Esophagus squamous epithelium (tissue), 5 donors: ENCODE data around the gene SMS. TPM values are rescaled to one million over a fixed set of nuclear protein-coding genes. Genes with fewer than 3 reads are reported as not detected.

Experiments used
- DNase-seq: peaks from one replicate; lab custom pipeline; 2025; lab: John Stamatoyannopoulos, UW
- H3K27ac ChIP-seq, 4 donors: fragments of 200-600 bp; sonication (generic); one replicate each; pipeline ENCODE4 v1.5.1; 2016 to 2019; ENCODE audit warnings: mild to moderate bottlenecking in 1 of 4
- H3K27me3 ChIP-seq, 4 donors: fragments of 200-600 bp; sonication (generic); 1 replicate in 3 of 4; 2 replicates in 1 of 4; pipeline versions ENCODE4 v1.5.1 to v1.6.0; 2017 to 2021; ENCODE audit warnings: antibody characterized with exemption in 1 of 4
- H3K36me3 ChIP-seq, 3 donors: fragments of 200-600 bp; sonication (generic); one replicate each; pipeline ENCODE4 v1.5.1; 2016 to 2019
- H3K4me1 ChIP-seq, 3 donors: fragments of 200-600 bp; sonication (generic); one replicate each; pipeline ENCODE4 v1.5.1; 2017 to 2019
- H3K4me3 ChIP-seq, 4 donors: fragments of 200-600 bp; sonication (generic); 1 replicate in 3 of 4; 2 replicates in 1 of 4; pipeline ENCODE4 v1.5.1; 2016 to 2019; ENCODE audit warnings: mild to moderate bottlenecking in 2 of 4, moderate library complexity in 1 of 4
- H3K9me3 ChIP-seq, 3 donors: fragments of 200-600 bp; sonication (generic); one replicate each; pipeline ENCODE4 v1.5.1; 2016 to 2019
- POLR2A ChIP-seq, 4 donors: fragments of 450-650 bp; IDR thresholded peaks; one replicate each; pipeline ENCODE4 v1.6.1; 2017; ENCODE audit warnings: antibody characterized with exemption in 4 of 4, mild to moderate bottlenecking in 4 of 4, moderate library complexity in 3 of 4
- WGBS, 2 donors: methylation state at CpG; one replicate each; pipeline ENCODE4 v1.1.5; 2018; 5-methylcytosine and 5-hydroxymethylcytosine counted together
- intact Hi-C: fragments of 100-400 bp; cut with DNase I; formaldehyde crosslinking; loops from one replicate; pipeline ENCODE4 v1.15.0; 2022
- total RNA-seq, 4 donors: library from RNA; depleted of rRNA; stranded (reverse); fragments of >200 nt; gene quantifications; one replicate each; pipeline ENCODE4 v1.1.0, GENCODE V29; 2016
- TF ChIP-seq, protein P1 (sequence below), 6 experiments: fragments of 450-650 bp in 4 of 6; fragments of 200-600 bp in 2 of 6; sonication (generic) in 2 of 6; IDR thresholded peaks; one replicate each; pipeline ENCODE4 v1.5.1; 2016 to 2019; ENCODE audit warnings: antibody characterized with exemption in 6 of 6, mild to moderate bottlenecking in 4 of 6, moderate library complexity in 4 of 6
- donor health status: DM: yes; HTN: yes; CAD: no.

SMS gene
- total RNA-seq, 4 donors from 2014 or later = 19.0 to 46.7 (median 31.3) TPM

DNA sequence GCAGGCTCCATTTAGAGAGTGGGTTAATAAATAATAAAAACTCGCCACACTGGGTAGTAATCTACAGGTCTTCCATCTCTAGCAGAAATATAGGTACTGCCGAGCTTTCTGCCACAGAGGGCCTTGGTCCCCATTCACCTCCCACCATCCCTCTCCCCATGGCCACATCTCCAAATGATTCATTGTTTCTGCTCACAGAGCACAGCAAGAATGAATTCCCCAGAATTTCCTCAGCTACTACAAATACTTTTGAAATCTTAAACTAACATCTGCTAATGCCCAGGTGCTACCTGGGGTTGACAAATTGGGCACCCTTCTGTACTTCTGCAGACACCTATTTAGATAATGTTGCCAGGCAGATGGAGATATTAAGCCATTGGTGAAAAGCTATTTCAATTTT lies 96.7 kb downstream of the SMS start:
- no peak for DNase-seq
- H3K4me3 ChIP-seq = no peak overlapping the region
- H3K9me3 ChIP-seq = no peaks in the 10 kb centered on the region
- TF ChIP-seq POLR2A (IDR thresholded peaks at IDR 0.05) = no peak
- TF ChIP-seq, protein P1, sequence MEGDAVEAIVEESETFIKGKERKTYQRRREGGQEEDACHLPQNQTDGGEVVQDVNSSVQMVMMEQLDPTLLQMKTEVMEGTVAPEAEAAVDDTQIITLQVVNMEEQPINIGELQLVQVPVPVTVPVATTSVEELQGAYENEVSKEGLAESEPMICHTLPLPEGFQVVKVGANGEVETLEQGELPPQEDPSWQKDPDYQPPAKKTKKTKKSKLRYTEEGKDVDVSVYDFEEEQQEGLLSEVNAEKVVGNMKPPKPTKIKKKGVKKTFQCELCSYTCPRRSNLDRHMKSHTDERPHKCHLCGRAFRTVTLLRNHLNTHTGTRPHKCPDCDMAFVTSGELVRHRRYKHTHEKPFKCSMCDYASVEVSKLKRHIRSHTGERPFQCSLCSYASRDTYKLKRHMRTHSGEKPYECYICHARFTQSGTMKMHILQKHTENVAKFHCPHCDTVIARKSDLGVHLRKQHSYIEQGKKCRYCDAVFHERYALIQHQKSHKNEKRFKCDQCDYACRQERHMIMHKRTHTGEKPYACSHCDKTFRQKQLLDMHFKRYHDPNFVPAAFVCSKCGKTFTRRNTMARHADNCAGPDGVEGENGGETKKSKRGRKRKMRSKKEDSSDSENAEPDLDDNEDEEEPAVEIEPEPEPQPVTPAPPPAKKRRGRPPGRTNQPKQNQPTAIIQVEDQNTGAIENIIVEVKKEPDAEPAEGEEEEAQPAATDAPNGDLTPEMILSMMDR (IDR thresholded peaks at IDR 0.05) = no peak
- no peaks in the 10 kb centered on the region for H3K4me1 ChIP-seq
- no peak overlapping the region for H3K27ac ChIP-seq
- 65 to 88% methylated on average over 2 of the region's 2 CpGs for WGBS, 2 donors
- H3K36me3 ChIP-seq = no peaks in the 10 kb centered on the region
- intact Hi-C loops = no loop called here
- H3K27me3 ChIP-seq = no peaks in the 10 kb centered on the region

DNA sequence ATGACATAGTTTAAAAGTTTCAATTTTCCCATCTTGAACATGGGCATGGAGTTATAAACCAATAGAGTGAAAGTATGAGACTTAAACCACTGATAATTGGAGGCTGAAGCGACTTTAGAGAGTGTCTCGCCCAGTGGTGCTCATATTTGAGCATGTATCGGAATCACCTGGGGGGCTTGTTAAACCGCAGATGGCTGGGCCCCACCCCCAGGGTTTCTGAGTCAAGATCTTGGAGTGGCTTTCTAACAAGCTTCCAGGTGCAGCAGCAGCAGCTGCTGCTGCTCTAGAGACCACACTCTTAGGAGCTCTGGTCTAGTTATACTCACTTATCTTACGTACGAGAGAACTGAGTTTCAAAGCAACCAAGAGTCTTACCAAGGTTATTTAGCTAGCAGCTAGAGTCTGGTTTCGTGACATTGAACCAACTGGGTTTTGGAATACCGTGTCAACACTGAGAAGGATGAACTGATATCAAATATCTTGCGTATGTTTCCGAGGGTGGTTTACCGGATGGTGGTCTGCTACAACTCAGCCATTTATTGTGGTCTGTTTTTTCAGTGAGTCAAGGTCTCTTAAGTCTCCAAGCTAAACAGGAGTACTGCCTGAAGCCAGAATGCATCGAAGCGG lies 97.5 kb downstream of the SMS start:
- WGBS, 2 donors = 73 to 86% methylated on average over 7 to 13 of the region's 13 CpGs
- intact Hi-C loops = no loop called here
- no peaks in the 10 kb centered on the region for H3K27me3 ChIP-seq
- no peaks in the 10 kb centered on the region for H3K9me3 ChIP-seq
- H3K36me3 ChIP-seq = no peaks in the 10 kb centered on the region
- H3K4me3 ChIP-seq = no peak overlapping the region
- H3K27ac ChIP-seq = no peak overlapping the region
- no peak for TF ChIP-seq POLR2A (IDR thresholded peaks at IDR 0.05)
- TF ChIP-seq, protein P1 (IDR thresholded peaks at IDR 0.05) = no peak
- H3K4me1 ChIP-seq = no peaks in the 10 kb centered on the region
- DNase-seq = no peak

DNA sequence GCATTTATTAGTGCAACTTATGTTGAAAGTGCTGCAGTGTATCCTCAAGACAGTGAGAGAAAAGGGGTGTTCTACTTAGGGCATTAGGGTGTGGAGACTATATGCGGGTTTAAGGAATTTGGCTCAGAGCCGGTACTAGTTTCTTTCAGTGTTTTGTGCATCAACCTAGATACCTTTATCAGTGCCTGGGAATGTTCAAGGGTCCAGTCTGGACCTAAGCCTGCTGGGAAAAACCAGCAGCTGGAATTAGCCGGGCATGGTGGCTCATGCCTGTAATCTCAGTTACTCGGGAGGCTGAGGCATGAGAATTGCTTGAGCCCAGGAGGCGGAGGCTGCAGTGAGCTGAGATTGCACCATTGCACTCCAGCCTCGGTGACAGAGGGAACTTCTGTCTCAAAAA lies 99.0 kb downstream of the SMS start:
- no peaks in the 10 kb centered on the region for H3K27me3 ChIP-seq
- H3K9me3 ChIP-seq = no peaks in the 10 kb centered on the region
- no peak overlapping the region for H3K4me3 ChIP-seq
- TF ChIP-seq POLR2A (IDR thresholded peaks at IDR 0.05) = no peak
- TF ChIP-seq, protein P1 (IDR thresholded peaks at IDR 0.05) = no peak
- no peak for DNase-seq
- H3K36me3 ChIP-seq = no peaks in the 10 kb centered on the region
- H3K27ac ChIP-seq = no peak overlapping the region
- H3K4me1 ChIP-seq = no peaks in the 10 kb centered on the region
- WGBS, 2 donors = 60 to 87% methylated on average over 1 to 5 of the region's 6 CpGs
- intact Hi-C loops = no loop called here

DNA sequence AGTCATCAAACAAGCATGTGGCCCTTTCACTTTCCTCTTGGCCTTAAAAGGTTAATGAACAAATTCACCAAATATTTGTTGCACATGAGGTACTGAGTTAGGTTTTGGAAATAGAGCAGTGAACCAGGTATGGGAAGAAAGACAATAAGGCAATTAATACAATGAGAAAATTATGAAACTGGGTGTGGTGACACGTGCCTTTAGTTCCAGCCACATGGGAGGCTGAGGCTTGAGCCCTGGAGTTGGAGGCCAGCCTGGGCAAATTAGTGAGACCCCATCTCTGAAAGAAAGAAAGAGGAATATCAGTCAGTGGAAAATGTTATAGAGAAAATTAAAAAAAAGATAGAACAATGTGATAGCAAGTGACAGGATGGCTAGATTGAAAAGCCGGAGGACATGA lies 99.7 kb downstream of the SMS start:
- intact Hi-C loops = no loop called here
- Histone ChIP-seq H3K9me3 (no peaks in the 10 kb centered on the region), H3K36me3 (no peaks in the 10 kb centered on the region), H3K27me3 (no peaks in the 10 kb centered on the region), H3K4me3 (no peak overlapping the region), H3K4me1 (no peaks in the 10 kb centered on the region), H3K27ac (no peak overlapping the region)
- TF ChIP-seq, protein P1 (IDR thresholded peaks at IDR 0.05) = no peak
- no peak for TF ChIP-seq POLR2A (IDR thresholded peaks at IDR 0.05)
- DNase-seq = no peak
- 63 to 79% methylated on average over 2 of the region's 2 CpGs for WGBS, 2 donors

DNA sequence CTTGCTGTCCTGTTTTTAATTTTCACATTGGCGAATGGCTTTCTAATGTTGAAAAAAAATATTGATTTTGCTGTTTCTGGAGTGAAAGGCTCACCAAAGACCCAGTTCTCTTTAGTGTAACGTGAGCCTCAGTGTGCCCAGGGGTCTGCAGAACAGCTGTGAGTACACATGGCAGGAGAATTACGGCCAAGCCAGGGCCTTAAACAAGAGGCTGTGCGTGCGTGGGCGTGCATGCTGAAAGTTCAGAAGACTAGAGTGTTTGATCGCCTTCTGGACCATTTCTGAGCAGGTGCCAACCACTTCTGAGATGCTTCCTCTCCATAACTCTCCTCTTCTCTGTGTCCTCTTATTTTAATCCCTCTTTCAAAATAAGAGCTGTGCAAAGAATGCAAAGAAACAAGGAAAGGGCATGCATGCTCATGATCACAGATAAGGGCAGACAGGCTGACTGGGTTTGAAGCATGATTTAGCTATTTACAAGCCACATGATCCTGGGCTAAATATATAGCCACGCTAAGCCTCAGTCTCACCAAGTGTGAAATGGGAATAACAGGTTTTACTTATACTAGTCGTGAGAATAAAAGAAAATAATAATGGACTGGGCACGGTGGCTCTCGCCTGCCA lies 101.5 kb downstream of the SMS start:
- H3K4me3 ChIP-seq = no peak overlapping the region
- 67 to 72% methylated on average over 11 of the region's 11 CpGs for WGBS, 2 donors
- no peaks in the 10 kb centered on the region for H3K4me1 ChIP-seq
- intact Hi-C loops = no loop called here
- DNase-seq = no peak
- no peaks in the 10 kb centered on the region for H3K36me3 ChIP-seq
- H3K9me3 ChIP-seq = no peaks in the 10 kb centered on the region
- TF ChIP-seq, protein P1 (IDR thresholded peaks at IDR 0.05) = no peak
- no peak for TF ChIP-seq POLR2A (IDR thresholded peaks at IDR 0.05)
- H3K27ac ChIP-seq = no peak overlapping the region
- no peaks in the 10 kb centered on the region for H3K27me3 ChIP-seq
